IMR-90 (cell line): ENCODE data around the gene ITGA3. TPM values are rescaled to one million over a fixed set of nuclear protein-coding genes. Genes with fewer than 3 reads are reported as not detected.

Source experiments
- ATAC-seq: fragments of 200-7000 bp; cut with Tn5 transposase; 2 replicates; pipeline ENCODE4 v1.9.1; 2020; ENCODE audit warnings: low read depth, mild to moderate bottlenecking, moderate library complexity
- BruUV-seq: library from RNA; stranded (reverse); fragments of 400-500 nt; replicated peaks from 2 replicates; lab custom pipeline; 2021; lab: Mats Ljungman, UMichigan
- CTCF ChIA-PET: fragments of 300-600 bp; formaldehyde crosslinking; extraction: SDS; loops from one replicate; lab custom pipeline; 2021; ENCODE audit warnings: antibody characterized with exemption; lab: Yijun Ruan, JAX
- POLR2A ChIA-PET: fragments of 300-600 bp; sonication (Branson Sonifier 250); formaldehyde crosslinking; loops from one replicate; lab custom pipeline; 2022; ENCODE audit warnings: antibody characterized with exemption; ENCODE audit not compliant: unreplicated experiment; lab: Charles Lee
- DNase-seq: peaks from one replicate; pipeline ENCODE4 v3.0.0; 2013
- H2AFZ ChIP-seq: replicated peaks from 2 replicates; pipeline ENCODE3; 2013; ENCODE audit warnings: low read length, mild to moderate bottlenecking; ENCODE audit not compliant: poor library complexity
- H2AK5ac ChIP-seq: 2 replicates; pipeline ENCODE4 v1.6.1; 2013; ENCODE audit warnings: low read depth, low read length, inconsistent platforms
- H2AK9ac ChIP-seq: replicated peaks from 2 replicates; pipeline ENCODE3; 2013; ENCODE audit warnings: mild to moderate bottlenecking, low read depth, low read length, moderate library complexity; ENCODE audit not compliant: poor library complexity
- H2BK120ac ChIP-seq: 2 replicates; pipeline ENCODE4 v1.6.1; 2013; ENCODE audit warnings: low read depth, low read length, inconsistent platforms
- H2BK15ac ChIP-seq: 3 replicates; pipeline ENCODE4 v1.6.1; 2013; ENCODE audit warnings: low read depth, low read length, inconsistent platforms
- H2BK20ac ChIP-seq: 2 replicates; pipeline ENCODE4 v1.6.1; 2013; ENCODE audit warnings: low read depth, mild to moderate bottlenecking, inconsistent platforms, low read length, moderate library complexity
- H2BK5ac ChIP-seq: 2 replicates; pipeline ENCODE4 v1.6.1; 2013; ENCODE audit warnings: mild to moderate bottlenecking, low read depth, low read length, inconsistent platforms; ENCODE audit not compliant: poor library complexity, severe bottlenecking
- H3K14ac ChIP-seq: replicated peaks from 2 replicates; pipeline ENCODE4 v1.6.1; 2013; ENCODE audit warnings: low read depth, low read length, inconsistent platforms
- H3K18ac ChIP-seq: 2 replicates; pipeline ENCODE4 v1.6.1; 2013; ENCODE audit warnings: low read depth, low read length, control low read depth
- H3K23ac ChIP-seq: 2 replicates; pipeline ENCODE4 v1.6.1; 2013; ENCODE audit warnings: low read depth, low read length, inconsistent platforms
- H3K27ac ChIP-seq: 2 replicates; pipeline ENCODE4 v1.5.1; 2013; ENCODE audit warnings: mild to moderate bottlenecking, control low read depth, low read length; ENCODE audit not compliant: insufficient read depth
- H3K27me3 ChIP-seq: 2 replicates; pipeline ENCODE4 v1.6.1; 2013; ENCODE audit warnings: low read length; ENCODE audit not compliant: control insufficient read depth, insufficient read depth
- H3K36me3 ChIP-seq: 2 replicates; pipeline ENCODE4 v1.6.1; 2013; ENCODE audit warnings: low read length, mixed read lengths; ENCODE audit not compliant: control insufficient read depth, insufficient read depth
- H3K4ac ChIP-seq: 2 replicates; pipeline ENCODE4 v1.6.1; 2013; ENCODE audit warnings: low read depth, low read length, inconsistent platforms
- H3K4me1 ChIP-seq: 2 replicates; pipeline ENCODE4 v1.6.1; 2013; ENCODE audit warnings: low read length, mixed read lengths; ENCODE audit not compliant: control insufficient read depth, insufficient read depth
- H3K4me2 ChIP-seq: 2 replicates; pipeline ENCODE4 v1.6.1; 2013; ENCODE audit warnings: low read depth, mild to moderate bottlenecking, control low read depth, low read length, moderate library complexity
- H3K4me3 ChIP-seq: 2 replicates; pipeline ENCODE4 v1.5.1; 2013; ENCODE audit warnings: low read depth, mild to moderate bottlenecking, control low read depth, low read length, moderate library complexity; ENCODE audit not compliant: insufficient read depth
- H3K56ac ChIP-seq: 2 replicates; pipeline ENCODE4 v1.6.1; 2013; ENCODE audit warnings: low read length, inconsistent platforms; ENCODE audit not compliant: insufficient read depth; ENCODE audit errors: extremely low read depth
- H3K79me1 ChIP-seq, 2 experiments: 2 replicates each; pipeline ENCODE4 v1.6.1; 2013; ENCODE audit warnings: low read length in 2 of 2, inconsistent platforms in 1 of 2, low read depth in 1 of 2
- H3K9ac ChIP-seq: 2 replicates; pipeline ENCODE4 v1.6.1; 2013; ENCODE audit warnings: low read depth, low read length, control low read depth
- H3K9me1 ChIP-seq: 2 replicates; pipeline ENCODE4 v1.6.1; 2013; ENCODE audit warnings: low read length, inconsistent platforms; ENCODE audit not compliant: insufficient read depth
- H3K9me3 ChIP-seq: 2 replicates; pipeline ENCODE4 v1.6.1; 2013; ENCODE audit warnings: low read length; ENCODE audit not compliant: control insufficient read depth, insufficient read depth
- H4K20me1 ChIP-seq: 2 replicates; pipeline ENCODE4 v1.6.1; 2013; ENCODE audit warnings: low read length, inconsistent platforms; ENCODE audit not compliant: insufficient read depth
- H4K5ac ChIP-seq: 2 replicates; pipeline ENCODE4 v1.6.1; 2013; ENCODE audit warnings: mild to moderate bottlenecking, low read depth, low read length, control low read depth
- H4K8ac ChIP-seq, 2 experiments: 2 replicates each; pipeline ENCODE4 v1.6.1; 2013; ENCODE audit warnings: low read depth in 2 of 2, low read length in 2 of 2, control low read depth in 1 of 2, inconsistent platforms in 1 of 2
- H4K91ac ChIP-seq: 2 replicates; pipeline ENCODE4 v1.6.1; 2013; ENCODE audit warnings: low read depth, low read length, inconsistent platforms; ENCODE audit not compliant: insufficient read depth
- CHD1 ChIP-seq: IDR thresholded peaks from 2 replicates; pipeline ENCODE4 v1.6.1; 2012; ENCODE audit warnings: low read depth, low read length, improper control_type of control experiment
- WGBS, 2 experiments: methylation state at CpG; one replicate each; pipeline versions ENCODE4 v1.1.5 to v1.1.7; 2013; ENCODE audit warnings: missing lambda C conversion rate in 2 of 2; ENCODE audit not compliant: insufficient read length in 1 of 2; ENCODE audit errors: extremely low coverage in 2 of 2; 5-methylcytosine and 5-hydroxymethylcytosine counted together
- dilution Hi-C: fragments of 300-500 bp; cut with HindIII; formaldehyde crosslinking; loops from one replicate; pipeline ENCODE4 v1.14.3; 2018; ENCODE audit warnings: low sequenced_read_pairs; ENCODE audit not compliant: unreplicated experiment
- in situ Hi-C: fragments of 300-500 bp; cut with MboI; formaldehyde crosslinking; loops from 3 replicates; pipeline ENCODE4 v1.14.3; 2019; ENCODE audit warnings: low sequenced_read_pairs, inconsistent platforms, mixed read lengths
- intact Hi-C: fragments of 100-400 bp; cut with micrococcal nuclease; formaldehyde crosslinking; loops from 2 replicates; pipeline ENCODE4 v1.10.0; 2022
- polyA plus RNA-seq, 3 experiments: library from polyadenylated mRNA; depleted of rRNA; stranded (reverse); fragments of >200 nt; gene quantifications; 2 replicates each; pipeline ENCODE4 v1.2.3, GENCODE V29; 2012; ENCODE audit warnings: low replicate concordance in 1 of 3
- total RNA-seq: library from RNA; depleted of rRNA; stranded (reverse); fragments of >200 nt; gene quantifications from 2 replicates; pipeline ENCODE4 v1.2.3, GENCODE V29; 2012
- TF ChIP-seq, protein P1 (sequence below): fragments of 150-350 bp; IDR thresholded peaks from 2 replicates; pipeline ENCODE4 v1.6.1; 2016; ENCODE audit warnings: low read depth, mild to moderate bottlenecking, low read length, moderate library complexity, borderline replicate concordance

ITGA3 gene
- total and polyA plus RNA-seq, 2 of the 4 experiments (the other 2 are of a cell fraction): 78.0 to 202 TPM

GRCh38 chr17:50128441-50129352 is 72.8 kb downstream of the ITGA3 start:
- H3K9ac ChIP-seq: peak overlapping the region; percentile 51
- peak overlapping the region; percentile 31 for H2AK5ac ChIP-seq
- H3K4me1 ChIP-seq: peaks cover 21% of the 10 kb centered on the region
- peak overlapping the region; percentile 93 for H2AFZ ChIP-seq
- ChIA-PET CTCF (no interaction called here), POLR2A (interaction anchor here (0.5 to 0.9 kb wide), 3 partner anchors 23 to 233 kb away, joined by 3 to 6 read pairs (median 4); no protein-coding TSS in a partner anchor)
- H3K4ac ChIP-seq: peak overlapping the region; percentile 55
- 0 out of 2 replicates have a peak, but pooled peaks cover 1% of the 10 kb centered on the region for H3K36me3 ChIP-seq
- peak overlapping the region; percentile 50 for H4K5ac ChIP-seq
- H2AK9ac ChIP-seq: peak overlapping the region; percentile 99
- H3K27ac ChIP-seq: peak overlapping the region; percentile 40; the same call in 1 of the 2 replicates
- H4K20me1 ChIP-seq: peaks cover 12% of the 10 kb centered on the region
- intact Hi-C loops (no loop called here), dilution Hi-C loops (no loop called here), in situ Hi-C loops (no loop called here)
- no peak overlapping the region for H2BK20ac ChIP-seq
- H3K9me3 ChIP-seq: no peaks in the 10 kb centered on the region
- H3K4me3 ChIP-seq: peak overlapping the region; percentile 64
- TF ChIP-seq CHD1: no peak
- TF ChIP-seq, protein P1, sequence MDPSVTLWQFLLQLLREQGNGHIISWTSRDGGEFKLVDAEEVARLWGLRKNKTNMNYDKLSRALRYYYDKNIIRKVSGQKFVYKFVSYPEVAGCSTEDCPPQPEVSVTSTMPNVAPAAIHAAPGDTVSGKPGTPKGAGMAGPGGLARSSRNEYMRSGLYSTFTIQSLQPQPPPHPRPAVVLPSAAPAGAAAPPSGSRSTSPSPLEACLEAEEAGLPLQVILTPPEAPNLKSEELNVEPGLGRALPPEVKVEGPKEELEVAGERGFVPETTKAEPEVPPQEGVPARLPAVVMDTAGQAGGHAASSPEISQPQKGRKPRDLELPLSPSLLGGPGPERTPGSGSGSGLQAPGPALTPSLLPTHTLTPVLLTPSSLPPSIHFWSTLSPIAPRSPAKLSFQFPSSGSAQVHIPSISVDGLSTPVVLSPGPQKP: no peak
- peak overlapping the region; percentile 32; the same call in 1 of the 3 replicates for H2BK15ac ChIP-seq
- H3K14ac ChIP-seq: peak overlapping the region; percentile 88
- no peaks in the 10 kb centered on the region for H3K27me3 ChIP-seq
- DNase-seq (peak; percentile 18), ATAC-seq (peak; percentile 5)
- peak overlapping the region; percentile 30; the same call in 1 of the 2 replicates for H3K56ac ChIP-seq
- H3K79me1 ChIP-seq: peaks cover 3 to 35% of the 10 kb centered on the region in 2 experiments; a peak in 3 of 4 replicates
- peak overlapping the region; percentile 92 for H3K4me2 ChIP-seq
- H2BK120ac ChIP-seq: peak overlapping the region; percentile 55
- 0 out of 2 replicates have a peak overlapping the region, but pooled peaks have one; percentile 27 for H3K18ac ChIP-seq
- BruUV-seq: no TSS peak
- peaks cover 16% of the 10 kb centered on the region; the same call in 1 of the 2 replicates for H3K9me1 ChIP-seq
- H4K91ac ChIP-seq: peak overlapping the region; percentile 85
- H3K23ac ChIP-seq: peak overlapping the region; percentile 88; the same call in 1 of the 2 replicates
- peak overlapping the region; percentile 15 to 96 for H4K8ac ChIP-seq
- 19% methylated on average over 10 of the region's 32 CpGs; no CpG with 5 or more reads in 1 of the 2 experiments for WGBS, 2 experiments
- no peak overlapping the region for H2BK5ac ChIP-seq
